Sciatic nerve (tissue), 2 donors: ENCODE measurements around the gene NBPF1. TPM values are rescaled to one million over a fixed set of nuclear protein-coding genes. Genes with fewer than 3 reads are reported as not detected.
"Not testable (repeated sequence)": the region's sequence is repeated elsewhere in the genome, so short reads cannot be mapped to it uniquely, and the experiment has no call there.

Experiments used
- ATAC-seq: fragments of 200-7000 bp; cut with Tn5 transposase; one replicate; pipeline ENCODE4 v1.9.1; 2020; ENCODE audit warnings: mild to moderate bottlenecking, moderate library complexity
- DNase-seq: peaks from one replicate; pipeline ENCODE4 v3.0.0-alpha.2; 2020; ENCODE audit warnings: low spot score
- intact Hi-C: fragments of 100-400 bp; cut with DNase I; formaldehyde crosslinking; loops from one replicate; pipeline ENCODE4 v1.14.2; 2022
- total RNA-seq: library from RNA; stranded (reverse); fragmentation: NEBNext Ultra II Directional; extraction: Animal tissue kit (Norgen Biotek cat#: 25700); gene quantifications from one replicate; pipeline ENCODE4 v1.2.1, GENCODE V29; 2021
- donor health status: DM: no; HTN: no; CAD: no.
- donor health status: DM: no; HTN: no; CAD: no.

Gene NBPF1
- total RNA-seq, 1 donor from 2014 or later, result 40.4 TPM

DNA sequence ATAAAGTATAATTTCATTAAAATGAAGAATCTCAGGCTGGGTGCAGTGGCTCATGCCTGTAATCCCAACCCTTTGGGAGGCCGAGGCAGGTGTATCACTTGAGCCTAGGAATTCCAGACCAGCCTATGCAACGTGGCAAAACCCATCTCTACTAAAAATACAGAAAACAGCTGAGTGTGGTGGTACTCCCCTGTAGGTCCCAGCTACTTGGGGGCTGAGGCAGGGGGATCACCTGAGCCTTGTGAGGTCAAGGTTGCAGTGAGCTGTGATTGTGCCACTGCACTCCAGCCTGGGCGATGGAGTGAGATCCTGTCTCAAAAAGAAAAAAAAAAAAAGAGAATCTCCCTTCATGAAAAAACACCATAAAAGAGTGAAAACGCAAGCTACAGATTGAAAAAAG lies 2.2 kb downstream of the NBPF1 start:
- ATAC-seq, intact Hi-C loops: not testable (repeated sequence)
- DNase-seq, result peak; percentile 51

DNA sequence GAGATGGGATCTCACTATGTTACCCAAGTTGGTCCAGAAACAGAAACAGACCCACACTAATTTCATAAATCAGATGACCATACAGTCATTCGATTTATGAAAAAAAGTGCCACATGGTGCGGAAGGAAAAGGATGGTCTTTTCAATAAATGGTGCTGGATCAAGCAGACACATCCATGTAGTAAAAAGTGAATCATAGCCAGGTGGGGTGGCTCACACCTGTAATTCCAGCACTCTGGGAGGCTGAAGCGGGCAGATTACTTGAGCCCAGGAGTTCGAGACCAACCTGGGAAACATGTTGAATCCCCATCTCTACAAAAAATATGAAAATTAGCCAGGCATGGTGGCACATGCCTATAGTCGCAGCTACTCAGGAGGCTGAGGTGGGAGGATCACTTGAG lies 2.8 kb downstream of the NBPF1 start:
- ATAC-seq, DNase-seq, intact Hi-C loops: not testable (repeated sequence)

DNA sequence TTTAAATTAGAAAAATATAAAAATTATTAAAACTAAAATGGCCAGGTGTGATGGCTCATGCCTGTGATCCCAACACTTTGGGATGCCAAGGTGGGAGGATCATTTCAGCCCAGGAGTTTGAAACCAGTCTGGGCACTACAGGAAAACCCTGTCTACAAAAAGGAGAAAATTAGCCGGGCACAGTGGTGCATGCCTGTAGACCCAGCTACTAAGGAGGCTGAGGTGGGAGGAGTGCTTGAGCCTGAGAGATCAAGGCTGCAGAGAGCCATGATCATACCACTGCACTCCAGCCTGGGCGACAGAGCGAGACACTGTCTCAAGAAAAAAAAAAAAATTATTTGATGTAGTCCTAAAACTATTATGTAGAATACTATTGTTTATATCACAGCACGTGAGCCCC lies 3.6 kb downstream of the NBPF1 start:
- DNase-seq, intact Hi-C loops, ATAC-seq: not testable (repeated sequence)

- ATAC-seq, result no peak
- DNase-seq, result no peak
- intact Hi-C loops, result no loop called here
Observed at GRCh38 chr1:16608838-16609560, 4.4 kb downstream of the NBPF1 start.

DNA sequence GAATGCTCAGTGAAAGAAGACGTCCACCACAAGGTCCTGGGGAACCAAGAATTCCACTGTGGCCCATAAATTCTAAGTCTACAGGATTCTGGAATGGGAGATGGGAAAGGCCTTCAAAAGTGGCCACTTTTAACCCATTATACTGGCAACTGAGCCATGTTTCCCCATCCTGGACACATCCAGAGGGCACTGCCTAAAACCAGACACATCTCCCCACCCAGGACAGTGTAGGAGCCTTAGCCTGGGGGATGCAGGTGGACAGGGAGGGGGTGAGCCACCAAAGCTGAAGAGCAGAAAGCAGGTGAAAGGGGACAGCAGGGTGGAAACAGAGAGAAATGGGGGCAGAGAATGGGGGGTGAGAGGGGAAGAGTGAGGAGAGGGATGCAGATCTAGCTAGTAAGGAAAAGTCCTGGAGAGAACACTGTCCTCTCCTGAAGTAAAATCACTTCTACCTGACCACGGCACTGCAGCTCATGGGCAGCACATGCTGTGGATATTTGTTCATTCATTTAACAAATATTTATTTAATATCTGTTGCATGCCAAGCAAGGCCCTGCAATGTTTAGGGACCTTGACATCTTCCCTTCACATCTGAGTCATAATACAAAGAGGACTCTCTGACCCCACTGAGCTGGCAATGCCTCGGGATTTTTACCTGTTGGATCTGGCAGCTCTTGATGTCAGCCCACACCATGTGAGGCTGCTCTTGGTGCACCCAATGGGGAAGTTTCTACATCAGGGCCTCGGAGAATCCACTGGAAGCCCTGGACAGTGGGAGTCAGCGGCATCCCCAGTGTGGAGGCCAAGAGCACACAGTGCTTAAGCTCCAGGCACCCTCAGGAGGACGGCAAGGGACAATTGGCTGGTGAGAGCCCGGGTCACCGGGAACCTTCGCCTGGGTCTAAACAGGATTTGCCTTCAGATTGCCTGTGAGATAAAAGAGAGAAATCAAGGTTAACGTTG lies 5.2 kb downstream of the NBPF1 start:
- intact Hi-C loops, ATAC-seq: not testable (repeated sequence)
- peak; percentile 61 for DNase-seq

DNA sequence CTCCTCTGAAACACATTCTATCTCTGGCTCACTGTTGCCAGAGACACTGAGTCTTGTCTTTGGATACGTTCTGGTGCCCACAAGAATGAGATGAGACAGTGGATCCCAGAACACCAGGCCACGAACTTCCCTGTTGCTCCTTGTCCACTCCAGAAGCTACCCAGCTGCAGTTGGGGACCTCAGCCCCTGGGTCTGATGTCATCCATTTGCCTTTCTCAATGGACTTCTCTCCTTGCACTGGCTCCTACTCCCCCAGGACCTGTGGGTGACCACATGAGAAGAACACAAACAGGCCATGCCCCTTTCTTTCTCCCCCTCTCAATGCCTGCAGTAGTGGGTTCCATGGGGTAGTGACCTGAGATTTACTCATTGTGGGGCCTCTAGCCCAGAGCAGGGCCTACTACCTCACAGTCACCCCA lies 5.9 kb downstream of the NBPF1 start:
- intact Hi-C loops, result no loop called here
- ATAC-seq (no peak), DNase-seq (no peak)

GRCh38 chr1:16606666-16607432 lies 6.5 kb downstream of the NBPF1 start:
- intact Hi-C loops, ATAC-seq, DNase-seq: not testable (repeated sequence)

DNA sequence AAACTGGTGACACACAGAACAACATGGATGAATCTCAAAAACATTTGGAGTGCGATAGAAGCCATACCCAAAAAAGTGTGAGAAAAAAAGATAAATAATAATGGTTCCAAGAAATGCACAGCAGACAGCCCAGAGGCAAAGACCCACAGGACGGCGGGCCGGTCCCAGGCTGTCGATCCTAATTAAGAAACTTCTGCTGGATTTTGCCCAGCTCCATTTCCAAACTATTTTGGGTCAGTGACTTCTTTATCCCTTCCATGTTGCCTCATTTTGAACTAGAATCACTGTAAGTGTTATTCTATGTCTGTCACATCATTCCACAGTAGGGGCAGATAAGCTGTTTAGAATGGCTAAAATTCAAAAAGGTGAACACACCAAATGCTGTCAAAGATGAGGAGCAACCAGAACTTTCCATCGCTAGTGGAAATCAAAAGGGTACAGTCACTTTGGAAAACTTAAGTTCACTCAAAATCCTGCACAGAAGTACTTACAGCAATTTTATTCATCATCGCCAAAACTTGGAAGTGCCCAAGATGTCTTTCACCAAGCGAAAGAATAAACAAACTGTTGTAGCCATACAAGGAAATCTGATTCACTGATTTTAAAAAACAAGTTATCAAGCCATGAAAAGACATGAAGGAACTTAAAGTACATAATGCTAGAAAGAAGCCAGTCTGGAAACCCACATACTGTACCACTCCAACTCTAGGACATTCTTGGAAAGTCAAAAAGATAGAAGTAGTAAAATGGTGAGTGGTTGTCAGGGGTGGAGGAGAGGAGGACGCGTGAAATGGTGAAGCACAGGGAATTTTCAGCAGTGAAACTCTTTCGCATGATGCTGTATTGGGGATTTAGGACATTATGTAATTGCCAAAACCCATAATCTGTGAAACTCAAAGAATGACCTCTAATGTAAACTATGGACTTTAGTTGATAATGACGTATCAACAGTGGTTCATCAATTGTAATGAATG lies 7.5 kb downstream of the NBPF1 start:
- intact Hi-C loops, result no loop called here
- ATAC-seq (no peak), DNase-seq (no peak)

GRCh38 chr1:16605213-16605525 lies 8.2 kb downstream of the NBPF1 start:
- intact Hi-C loops, result no loop called here
- DNase-seq (no peak), ATAC-seq (no peak)

DNA sequence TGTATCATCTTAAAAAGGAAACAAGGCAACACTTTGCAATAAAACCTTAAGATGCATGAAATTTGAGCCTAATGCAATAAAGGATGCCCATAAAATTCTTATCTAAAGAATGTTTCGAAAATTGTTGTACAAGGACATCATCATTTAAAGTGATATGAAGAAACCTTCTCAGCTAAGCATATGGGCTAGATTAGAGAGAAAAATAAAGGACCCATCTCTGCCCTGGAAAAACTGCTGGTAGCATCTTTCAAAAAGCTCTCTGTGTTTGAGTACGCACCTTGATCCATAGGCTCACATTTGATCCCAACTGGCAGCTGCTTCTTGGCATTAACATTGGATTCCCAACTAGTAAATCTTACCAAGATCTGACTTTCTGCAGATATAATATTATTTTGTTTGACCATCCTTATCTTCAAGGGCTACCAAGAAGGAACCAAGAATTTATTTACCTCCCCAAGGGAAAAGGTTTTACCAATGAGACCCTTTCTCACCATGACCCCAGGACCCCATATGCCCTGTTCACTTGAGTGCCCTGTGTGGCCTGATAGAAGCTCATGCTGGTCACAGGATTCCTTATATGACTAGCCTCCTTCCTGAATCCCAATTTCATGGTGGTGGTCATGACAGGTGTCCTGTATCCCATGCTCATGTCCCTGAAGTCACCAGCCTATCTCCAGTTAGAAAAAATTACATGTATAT lies 8.7 kb downstream of the NBPF1 start:
- DNase-seq, intact Hi-C loops, ATAC-seq: not testable (repeated sequence)

DNA sequence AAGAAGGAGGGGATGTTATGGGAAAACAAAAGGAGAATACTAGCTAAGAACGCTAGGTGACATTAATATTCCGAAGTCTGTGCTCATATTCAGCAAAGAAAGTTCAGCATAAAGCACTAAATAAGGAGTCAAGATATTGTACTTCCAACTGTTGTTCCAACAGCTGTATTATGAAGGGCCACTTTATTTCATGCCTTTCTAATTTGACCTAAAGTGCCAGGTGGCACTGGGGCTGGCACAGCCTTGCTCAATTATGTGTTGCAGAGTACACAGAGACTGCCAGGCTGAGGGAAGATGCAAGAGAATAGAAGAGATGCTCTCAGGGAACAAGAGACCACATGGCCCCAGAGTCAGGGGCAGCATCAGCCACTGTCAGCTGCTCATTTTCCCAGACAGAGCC lies 9.7 kb downstream of the NBPF1 start:
- DNase-seq, ATAC-seq, intact Hi-C loops: not testable (repeated sequence)

- ATAC-seq, intact Hi-C loops, DNase-seq: not testable (repeated sequence)
Observed at GRCh38 chr1:16602336-16603011, 10.9 kb downstream of the NBPF1 start.

GRCh38 chr1:16600855-16601786 lies 12.2 kb downstream of the NBPF1 start:
- ATAC-seq, DNase-seq, intact Hi-C loops: not testable (repeated sequence)

GRCh38 chr1:16599326-16599725 lies 14.0 kb downstream of the NBPF1 start:
- DNase-seq, intact Hi-C loops, ATAC-seq: not testable (repeated sequence)

GRCh38 chr1:16595216-16595615 lies 18.1 kb downstream of the NBPF1 start:
- DNase-seq, intact Hi-C loops, ATAC-seq: not testable (repeated sequence)

DNA sequence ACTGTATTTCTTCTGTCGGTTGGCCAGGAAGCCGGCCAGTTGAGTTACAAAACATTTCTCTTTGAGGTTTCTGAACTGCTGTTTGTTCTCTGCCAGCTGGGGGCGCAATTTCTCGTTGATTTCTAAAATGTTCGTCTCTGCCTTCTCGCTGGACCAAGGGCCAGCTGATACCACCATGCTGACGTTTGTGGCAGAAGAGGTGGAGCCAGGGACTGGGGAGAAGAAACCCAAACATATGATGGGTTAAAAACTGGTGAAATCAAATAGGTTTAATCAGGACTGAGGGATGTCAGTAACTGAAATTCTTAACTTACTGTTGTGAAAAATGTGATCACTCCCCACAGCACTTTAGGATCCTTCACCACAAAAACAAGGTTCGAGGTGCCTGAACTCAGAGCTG lies 21.5 kb downstream of the NBPF1 start:
- ATAC-seq, intact Hi-C loops, DNase-seq: not testable (repeated sequence)
